Activated naive CD8-positive, alpha-beta T cell treated with anti-CD3 and anti-CD28 coated beads for 36 hours (primary cell): Measurements from ENCODE around the gene BICD1. TPM values are rescaled to one million over a fixed set of nuclear protein-coding genes. Genes with fewer than 3 reads are reported as not detected.
"Not testable (repeated sequence)": the region's sequence is repeated elsewhere in the genome, so short reads cannot be mapped to it uniquely, and the experiment has no call there.

Experiments
- DNase-seq: peaks from one replicate; pipeline ENCODE4 v3.0.0; 2021
- H3K27ac Mint-ChIP-seq: one replicate; pipeline ENCODE4 v1.8.0; 2022; ENCODE audit warnings: mild to moderate bottlenecking, moderate library complexity, mixed read lengths
- H3K27me3 Mint-ChIP-seq: one replicate; pipeline ENCODE4 v1.8.0; 2022; ENCODE audit warnings: mild to moderate bottlenecking, mixed read lengths
- H3K36me3 Mint-ChIP-seq: one replicate; pipeline ENCODE4 v1.8.0; 2021; ENCODE audit warnings: mild to moderate bottlenecking, mixed read lengths
- H3K4me1 Mint-ChIP-seq: one replicate; pipeline ENCODE4 v1.8.0; 2021; ENCODE audit warnings: mixed read lengths
- H3K4me3 Mint-ChIP-seq: one replicate; pipeline ENCODE4 v1.8.0; 2022; ENCODE audit warnings: mild to moderate bottlenecking, moderate library complexity, mixed read lengths
- H3K9me3 Mint-ChIP-seq: one replicate; pipeline ENCODE4 v1.8.0; 2022; ENCODE audit warnings: mixed read lengths
- total RNA-seq, 2 experiments: library from RNA; stranded (reverse); gene quantifications; one replicate each; pipeline ENCODE4 v1.2.3, GENCODE V29; 2021

Gene BICD1
- total RNA-seq, 2 experiments from 2014 or later = 21.7 to 21.9 TPM

GRCh38 chr12:32178341-32179010 is 71.8 kb downstream of the BICD1 start:
- H3K4me3 Mint-ChIP-seq = no peak overlapping the region
- peaks cover 3% of the 10 kb centered on the region for H3K36me3 Mint-ChIP-seq
- no peaks in the 10 kb centered on the region for H3K9me3 Mint-ChIP-seq
- H3K27me3 Mint-ChIP-seq = no peaks in the 10 kb centered on the region
- no peaks in the 10 kb centered on the region for H3K4me1 Mint-ChIP-seq
- no peak overlapping the region for H3K27ac Mint-ChIP-seq
- DNase-seq = no peak

GRCh38 chr12:32179011-32179395 is 72.4 kb downstream of the BICD1 start:
- H3K4me3 Mint-ChIP-seq = no peak overlapping the region
- no peak overlapping the region for H3K27ac Mint-ChIP-seq
- no peaks in the 10 kb centered on the region for H3K9me3 Mint-ChIP-seq
- H3K36me3 Mint-ChIP-seq = peaks cover 3% of the 10 kb centered on the region
- no peaks in the 10 kb centered on the region for H3K4me1 Mint-ChIP-seq
- DNase-seq = no peak
- H3K27me3 Mint-ChIP-seq = no peaks in the 10 kb centered on the region

- no peaks in the 10 kb centered on the region for H3K9me3 Mint-ChIP-seq
- H3K4me1 Mint-ChIP-seq = no peaks in the 10 kb centered on the region
- DNase-seq = no peak
- H3K27ac Mint-ChIP-seq = no peak overlapping the region
- peaks cover 5% of the 10 kb centered on the region for H3K36me3 Mint-ChIP-seq
- H3K27me3 Mint-ChIP-seq = no peaks in the 10 kb centered on the region
- no peak overlapping the region for H3K4me3 Mint-ChIP-seq
Observed at GRCh38 chr12:32181498-32182175, 75.0 kb downstream of the BICD1 start.

DNA sequence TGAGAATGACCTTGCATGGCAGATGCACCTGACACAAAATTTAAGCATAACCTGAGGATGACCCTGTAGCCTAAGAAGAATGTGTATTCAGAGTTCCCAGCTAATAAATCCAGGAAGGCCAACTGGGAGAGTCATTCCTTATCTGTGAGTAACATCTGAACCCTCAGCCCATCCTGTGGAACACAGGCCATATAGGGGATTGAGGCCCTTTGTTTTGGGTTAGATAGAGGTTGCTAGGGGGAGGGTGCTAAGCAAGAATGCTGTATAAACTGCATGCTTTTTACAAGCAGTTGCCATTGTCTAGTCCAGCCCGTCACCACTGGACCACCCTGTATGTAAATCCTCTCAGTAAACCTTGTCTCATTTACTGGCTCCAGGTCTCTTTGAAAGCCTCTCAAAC is 77.0 kb downstream of the BICD1 start:
- H3K9me3 Mint-ChIP-seq = no peaks in the 10 kb centered on the region
- H3K27ac Mint-ChIP-seq = no peak overlapping the region
- H3K4me1 Mint-ChIP-seq = no peaks in the 10 kb centered on the region
- DNase-seq = no peak
- peaks cover 7% of the 10 kb centered on the region for H3K36me3 Mint-ChIP-seq
- H3K4me3 Mint-ChIP-seq = no peak overlapping the region
- no peaks in the 10 kb centered on the region for H3K27me3 Mint-ChIP-seq

DNA sequence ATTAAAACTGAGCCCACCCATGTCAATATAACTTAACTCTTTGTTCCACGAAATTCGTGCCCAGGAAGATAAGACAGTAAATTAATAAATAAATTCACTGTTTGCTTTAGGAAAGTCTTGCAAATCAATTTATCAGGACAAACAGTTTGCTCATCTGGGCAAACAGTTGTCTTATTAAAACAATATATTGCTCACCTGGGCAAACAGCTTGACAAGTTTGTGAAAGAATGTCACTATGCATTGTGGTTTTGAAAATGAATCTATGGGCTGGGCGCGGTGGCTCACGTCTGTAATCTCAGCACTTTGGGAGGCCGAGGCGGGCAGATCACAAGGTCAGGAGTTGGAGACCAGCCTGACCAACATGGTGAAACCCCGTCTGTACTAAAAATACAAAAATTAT is 80.5 kb downstream of the BICD1 start:
- H3K9me3 Mint-ChIP-seq, H3K27me3 Mint-ChIP-seq, DNase-seq, H3K4me3 Mint-ChIP-seq, H3K4me1 Mint-ChIP-seq, H3K27ac Mint-ChIP-seq: not testable (repeated sequence)
- H3K36me3 Mint-ChIP-seq = peaks cover 15% of the 10 kb centered on the region

GRCh38 chr12:32191445-32191844 is 84.8 kb downstream of the BICD1 start:
- no peak overlapping the region for H3K4me3 Mint-ChIP-seq
- H3K27ac Mint-ChIP-seq = no peak overlapping the region
- H3K27me3 Mint-ChIP-seq = no peaks in the 10 kb centered on the region
- DNase-seq = no peak
- peaks cover 28% of the 10 kb centered on the region for H3K36me3 Mint-ChIP-seq
- H3K9me3 Mint-ChIP-seq = peaks cover 20% of the 10 kb centered on the region
- H3K4me1 Mint-ChIP-seq = no peaks in the 10 kb centered on the region

DNA sequence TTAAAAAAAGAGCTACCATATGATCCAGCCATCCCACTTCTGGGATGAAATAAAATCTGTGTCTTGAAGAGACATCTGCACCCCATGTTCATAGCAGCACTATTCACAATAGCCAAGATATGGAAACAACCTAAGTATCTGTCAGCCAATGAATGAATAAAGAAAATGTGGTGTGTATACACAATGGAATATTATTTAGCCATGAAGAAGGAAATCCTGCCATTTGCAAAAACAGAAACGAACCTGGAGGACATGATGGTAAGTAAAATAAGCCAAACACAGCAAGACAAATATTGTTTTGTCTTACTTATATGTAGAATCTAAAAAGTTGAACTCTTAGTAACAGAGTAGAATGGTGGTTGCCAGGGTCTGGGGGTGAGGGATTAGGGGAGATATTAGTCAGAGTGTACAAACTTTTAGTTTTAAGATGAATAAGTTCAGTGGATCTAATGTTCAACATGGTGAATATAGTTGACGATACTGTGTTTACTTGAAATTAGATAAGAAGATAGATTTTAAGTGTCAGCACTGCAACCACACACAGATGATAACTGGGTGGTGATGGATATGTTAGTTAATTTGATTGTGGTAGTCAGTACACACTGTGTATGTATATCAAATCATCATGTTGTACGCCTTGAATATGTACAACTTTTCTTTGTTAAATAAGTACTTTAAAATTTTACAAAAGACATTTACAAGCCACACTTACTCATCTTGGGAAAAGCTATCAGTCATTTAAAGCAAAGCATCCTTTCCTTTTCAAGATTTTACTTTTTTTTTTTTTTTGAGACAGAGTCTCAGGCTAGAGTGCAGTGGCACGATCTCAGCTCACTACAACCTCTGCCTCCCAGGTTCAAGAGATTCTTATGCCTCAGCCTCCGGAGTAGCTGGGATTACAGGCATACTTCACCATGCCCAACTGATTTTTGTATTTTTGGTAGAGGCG is 89.9 kb downstream of the BICD1 start:
- no peaks in the 10 kb centered on the region for H3K27me3 Mint-ChIP-seq
- H3K27ac Mint-ChIP-seq = no peak overlapping the region
- H3K4me3 Mint-ChIP-seq = no peak overlapping the region
- no peak for DNase-seq
- peaks cover 22% of the 10 kb centered on the region for H3K36me3 Mint-ChIP-seq
- peaks cover 20% of the 10 kb centered on the region for H3K9me3 Mint-ChIP-seq
- H3K4me1 Mint-ChIP-seq = no peaks in the 10 kb centered on the region

- Mint-ChIP-seq H3K4me1 (no peaks in the 10 kb centered on the region), H3K27ac (no peak overlapping the region), H3K9me3 (peaks cover 20% of the 10 kb centered on the region), H3K27me3 (no peaks in the 10 kb centered on the region), H3K4me3 (no peak overlapping the region), H3K36me3 (peaks cover 20% of the 10 kb centered on the region)
- DNase-seq = no peak
Observed at GRCh38 chr12:32197421-32197820, 90.8 kb downstream of the BICD1 start.

GRCh38 chr12:32198555-32198954 is 91.9 kb downstream of the BICD1 start:
- H3K36me3 Mint-ChIP-seq = peaks cover 16% of the 10 kb centered on the region
- H3K4me3 Mint-ChIP-seq = no peak overlapping the region
- H3K27ac Mint-ChIP-seq = no peak overlapping the region
- DNase-seq = no peak
- H3K4me1 Mint-ChIP-seq = no peaks in the 10 kb centered on the region
- peaks cover 20% of the 10 kb centered on the region for H3K9me3 Mint-ChIP-seq
- H3K27me3 Mint-ChIP-seq = no peaks in the 10 kb centered on the region

- Mint-ChIP-seq H3K9me3 (peaks cover 3% of the 10 kb centered on the region), H3K4me1 (peaks cover 3% of the 10 kb centered on the region), H3K36me3 (peaks cover 10% of the 10 kb centered on the region), H3K4me3 (no peak overlapping the region), H3K27me3 (no peaks in the 10 kb centered on the region), H3K27ac (no peak overlapping the region)
- no peak for DNase-seq
Observed at GRCh38 chr12:32201096-32201495, 94.4 kb downstream of the BICD1 start.

- DNase-seq = no peak
- no peaks in the 10 kb centered on the region for H3K9me3 Mint-ChIP-seq
- no peak overlapping the region for H3K4me3 Mint-ChIP-seq
- H3K36me3 Mint-ChIP-seq = peaks cover 9% of the 10 kb centered on the region
- peaks cover 3% of the 10 kb centered on the region for H3K4me1 Mint-ChIP-seq
- H3K27ac Mint-ChIP-seq = no peak overlapping the region
- H3K27me3 Mint-ChIP-seq = no peaks in the 10 kb centered on the region
Observed at GRCh38 chr12:32201976-32202375, 95.3 kb downstream of the BICD1 start.

DNA sequence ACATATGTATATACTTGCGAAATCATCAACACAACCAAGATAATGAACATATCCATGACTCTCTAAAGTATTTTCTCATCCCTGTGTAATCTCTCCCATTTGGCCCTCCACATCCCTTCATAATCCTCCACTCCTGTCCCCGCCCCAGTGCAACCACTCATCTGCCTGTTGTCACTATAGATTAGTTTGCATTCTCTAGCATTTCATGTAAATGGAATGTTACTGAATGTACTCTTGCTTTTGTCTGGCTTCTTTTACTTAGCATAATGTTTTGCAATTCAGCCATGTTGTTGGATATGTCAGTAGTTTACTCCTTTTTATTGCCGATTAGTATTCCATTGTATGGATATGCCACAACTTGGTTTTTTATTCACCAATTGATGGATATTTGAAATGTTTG is 99.1 kb downstream of the BICD1 start:
- Mint-ChIP-seq H3K36me3 (peaks cover 9% of the 10 kb centered on the region), H3K4me1 (peaks cover 6% of the 10 kb centered on the region), H3K27me3 (no peaks in the 10 kb centered on the region), H3K27ac (no peak overlapping the region), H3K9me3 (no peaks in the 10 kb centered on the region), H3K4me3 (no peak overlapping the region)
- DNase-seq = no peak

DNA sequence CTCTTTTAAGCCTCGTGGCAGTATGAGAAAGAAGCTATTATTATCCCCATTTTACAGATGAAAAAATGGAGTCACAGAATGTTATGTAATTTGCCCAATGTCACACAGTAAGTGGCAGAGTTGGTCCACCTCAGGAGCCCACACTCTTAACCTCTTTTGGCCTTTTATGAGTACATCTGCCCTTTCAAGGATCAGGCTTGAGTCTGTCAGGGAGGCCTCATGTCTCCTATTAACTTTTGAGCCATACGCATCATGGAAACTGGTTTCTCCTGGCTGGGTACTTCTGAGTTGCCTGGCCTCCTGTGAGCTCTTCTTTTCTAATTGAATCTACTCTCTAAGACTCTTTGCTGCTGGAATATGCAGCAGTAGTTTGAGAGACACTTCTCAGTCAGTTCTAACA is 101.7 kb downstream of the BICD1 start:
- H3K9me3 Mint-ChIP-seq = no peaks in the 10 kb centered on the region
- DNase-seq = no peak
- peaks cover 7% of the 10 kb centered on the region for H3K4me1 Mint-ChIP-seq
- no peak overlapping the region for H3K27ac Mint-ChIP-seq
- no peaks in the 10 kb centered on the region for H3K27me3 Mint-ChIP-seq
- peaks cover 7% of the 10 kb centered on the region for H3K36me3 Mint-ChIP-seq
- no peak overlapping the region for H3K4me3 Mint-ChIP-seq

DNA sequence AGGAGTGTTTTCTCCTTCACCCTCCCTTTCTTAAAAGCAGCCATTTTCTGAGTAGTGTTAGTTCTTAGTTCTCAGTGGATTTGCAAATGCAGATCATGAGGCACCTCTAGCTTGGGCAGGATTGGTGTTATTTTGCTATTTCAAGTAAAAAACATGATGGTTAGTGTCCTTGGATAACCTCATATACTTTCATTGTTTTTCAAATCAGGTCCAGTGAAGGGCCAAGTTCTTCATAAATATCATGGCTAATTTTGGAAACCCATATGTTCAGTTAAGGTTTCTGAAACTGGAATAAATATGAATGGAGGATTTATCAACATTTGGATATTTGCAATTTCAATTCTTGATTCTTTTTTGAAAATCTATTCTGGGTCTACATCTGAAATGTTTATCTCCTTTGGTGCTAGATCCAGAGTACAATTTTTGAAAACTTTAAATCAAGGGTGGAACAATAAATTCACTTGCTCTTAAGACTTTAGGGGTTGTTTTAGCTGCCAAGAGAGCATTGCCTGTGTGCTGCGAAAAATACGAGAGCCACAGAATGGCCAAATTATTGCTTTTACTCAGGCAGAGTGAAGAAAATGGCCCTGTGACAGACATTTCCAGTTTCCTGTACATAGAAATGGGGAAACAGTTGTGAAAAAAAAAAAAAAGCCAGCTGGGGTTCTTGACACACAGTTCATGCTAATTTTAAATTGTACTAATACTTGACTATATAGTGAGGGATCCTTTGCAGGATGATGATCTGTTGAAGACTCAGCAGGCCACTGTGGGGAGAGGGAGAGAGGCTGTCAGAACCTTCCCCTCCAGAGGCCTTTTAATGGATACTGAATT is 104.6 kb downstream of the BICD1 start:
- H3K36me3 Mint-ChIP-seq = peaks cover 5% of the 10 kb centered on the region
- no peak for DNase-seq
- H3K4me3 Mint-ChIP-seq = no peak overlapping the region
- H3K27ac Mint-ChIP-seq = no peak overlapping the region
- H3K9me3 Mint-ChIP-seq = no peaks in the 10 kb centered on the region
- H3K4me1 Mint-ChIP-seq = peaks cover 4% of the 10 kb centered on the region
- H3K27me3 Mint-ChIP-seq = no peaks in the 10 kb centered on the region

DNA sequence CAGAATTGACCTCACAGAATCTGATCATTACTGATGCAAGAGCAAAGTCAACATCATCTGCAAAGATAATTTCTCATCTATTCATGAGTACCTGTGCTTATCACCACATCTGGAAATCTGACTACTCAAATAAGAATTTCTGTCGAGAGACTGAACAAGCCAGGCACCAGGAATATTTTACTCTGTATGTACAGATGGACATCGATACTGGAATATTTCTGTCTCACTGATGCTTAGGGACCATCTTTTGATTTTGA is 105.2 kb downstream of the BICD1 start:
- H3K27me3 Mint-ChIP-seq = no peaks in the 10 kb centered on the region
- H3K9me3 Mint-ChIP-seq = no peaks in the 10 kb centered on the region
- no peak overlapping the region for H3K27ac Mint-ChIP-seq
- no peak for DNase-seq
- peaks cover 4% of the 10 kb centered on the region for H3K4me1 Mint-ChIP-seq
- H3K36me3 Mint-ChIP-seq = peaks cover 9% of the 10 kb centered on the region
- no peak overlapping the region for H3K4me3 Mint-ChIP-seq
